Measurements from ENCODE around the gene MIDN.
"Not testable (repeated sequence)": the region's sequence is repeated elsewhere in the genome, so short reads cannot be mapped to it uniquely, and the experiment has no call there.

MIDN gene

DNA sequence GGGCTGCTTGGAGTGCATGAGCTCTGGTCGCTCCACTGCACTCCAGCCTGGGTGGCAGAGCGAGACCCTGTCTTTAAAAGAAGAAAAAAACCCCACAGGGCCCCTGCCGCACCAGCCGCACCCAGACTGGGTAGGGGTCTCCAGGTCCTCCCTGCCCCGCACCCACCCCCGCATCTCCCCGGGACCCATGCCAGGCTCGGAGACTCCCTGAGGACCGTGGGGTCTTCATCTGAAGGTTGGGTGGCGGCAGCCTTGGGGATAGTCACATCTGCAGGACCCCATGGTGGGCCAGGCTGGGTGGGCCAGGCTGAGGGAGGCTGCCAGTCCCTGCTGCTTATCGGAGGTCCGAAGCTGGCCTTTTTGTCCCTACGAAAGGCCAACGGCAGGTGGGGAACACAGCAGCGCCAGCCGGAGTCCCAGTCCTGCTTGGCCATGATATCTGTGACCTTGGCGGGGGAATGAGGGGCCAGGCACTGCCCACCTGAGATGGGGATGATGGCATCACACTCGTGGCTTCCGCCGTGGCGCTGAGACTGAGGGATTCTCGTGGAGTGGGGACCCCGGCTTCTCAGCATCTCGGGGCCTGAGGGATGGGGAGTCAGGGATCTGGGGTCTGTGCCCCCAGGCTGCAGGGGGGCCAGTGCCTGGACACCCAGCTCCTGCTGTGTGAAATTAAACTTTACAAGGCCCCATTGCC is 48.3 kb downstream of the MIDN start:
- DNase-seq: no peak

DNA sequence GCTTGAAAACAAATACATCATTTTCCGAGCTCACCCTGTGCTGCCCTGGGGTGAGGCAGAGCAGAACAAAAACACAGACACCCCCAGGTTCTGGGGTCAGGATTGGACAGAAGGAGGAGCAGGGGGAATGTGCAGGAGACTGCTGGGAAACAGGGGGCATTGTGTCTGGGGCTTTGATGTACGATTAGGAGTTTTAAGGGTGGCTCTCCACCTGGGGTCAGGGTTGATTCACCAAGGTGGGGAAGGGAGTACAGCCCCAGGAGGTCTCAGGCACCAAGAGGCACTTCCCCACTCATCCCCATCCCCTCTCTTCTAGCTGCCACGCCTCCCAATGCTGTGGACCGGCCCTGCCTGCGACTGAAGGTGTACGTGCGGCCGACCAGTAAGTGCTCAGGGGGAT is 49.9 kb downstream of the MIDN start:
- no peak for DNase-seq

DNA sequence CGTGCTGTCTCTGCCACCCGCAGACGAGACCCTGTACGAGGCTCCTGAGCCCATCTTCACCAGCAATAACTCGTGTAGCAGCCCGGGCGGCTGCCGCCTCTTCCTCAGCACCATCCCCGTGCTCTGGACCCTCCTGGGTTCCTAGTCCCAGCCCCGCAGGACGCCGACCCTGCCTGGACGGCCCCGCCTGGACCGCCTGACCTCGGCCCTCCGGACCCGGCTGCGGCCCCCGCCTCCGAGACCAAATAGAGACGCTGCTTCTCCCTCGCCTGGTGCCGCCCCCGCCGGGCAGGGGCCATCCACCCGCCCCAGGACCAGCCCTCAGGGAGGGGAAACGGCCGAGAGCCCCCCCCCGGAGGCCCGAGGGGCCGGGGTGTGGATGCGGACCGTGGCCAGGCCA is 51.4 kb downstream of the MIDN start:
- DNase-seq: no peak

DNA sequence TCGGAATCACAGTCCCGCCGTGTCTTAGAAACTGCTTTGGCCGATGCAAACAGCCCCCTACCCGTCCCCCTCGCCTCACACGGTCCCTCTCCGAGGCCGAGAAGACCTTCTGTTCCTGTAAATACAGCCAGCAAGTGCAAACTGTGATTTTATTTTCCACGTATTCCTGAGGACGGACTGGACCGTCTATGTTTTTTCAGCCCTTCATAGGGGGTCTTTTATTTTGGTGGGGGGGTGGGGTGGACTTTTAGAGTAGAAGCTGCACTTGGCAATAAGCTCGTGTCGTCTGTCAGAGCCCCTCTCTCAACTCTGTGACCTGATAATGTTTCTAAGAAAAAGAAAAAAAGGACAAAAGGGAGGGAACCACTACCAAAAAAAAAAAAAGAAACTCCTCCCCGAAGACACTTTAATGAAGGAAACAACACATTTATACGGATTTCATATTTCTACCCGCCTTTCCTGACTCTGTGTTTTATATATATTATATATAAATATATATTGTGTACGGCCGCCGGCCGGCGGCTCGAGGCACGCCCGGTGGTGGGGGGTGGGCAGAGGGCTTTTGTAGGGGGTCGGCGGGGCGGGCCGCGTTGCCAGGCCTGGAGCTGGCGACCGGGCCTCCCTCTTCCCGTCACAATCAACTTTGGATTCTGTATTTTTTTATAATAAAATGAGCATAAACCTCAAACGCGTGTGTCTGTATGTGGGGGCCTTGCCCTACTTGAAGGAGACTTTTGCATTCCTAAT is 52.5 kb downstream of the MIDN start:
- DNase-seq: no peak

DNA sequence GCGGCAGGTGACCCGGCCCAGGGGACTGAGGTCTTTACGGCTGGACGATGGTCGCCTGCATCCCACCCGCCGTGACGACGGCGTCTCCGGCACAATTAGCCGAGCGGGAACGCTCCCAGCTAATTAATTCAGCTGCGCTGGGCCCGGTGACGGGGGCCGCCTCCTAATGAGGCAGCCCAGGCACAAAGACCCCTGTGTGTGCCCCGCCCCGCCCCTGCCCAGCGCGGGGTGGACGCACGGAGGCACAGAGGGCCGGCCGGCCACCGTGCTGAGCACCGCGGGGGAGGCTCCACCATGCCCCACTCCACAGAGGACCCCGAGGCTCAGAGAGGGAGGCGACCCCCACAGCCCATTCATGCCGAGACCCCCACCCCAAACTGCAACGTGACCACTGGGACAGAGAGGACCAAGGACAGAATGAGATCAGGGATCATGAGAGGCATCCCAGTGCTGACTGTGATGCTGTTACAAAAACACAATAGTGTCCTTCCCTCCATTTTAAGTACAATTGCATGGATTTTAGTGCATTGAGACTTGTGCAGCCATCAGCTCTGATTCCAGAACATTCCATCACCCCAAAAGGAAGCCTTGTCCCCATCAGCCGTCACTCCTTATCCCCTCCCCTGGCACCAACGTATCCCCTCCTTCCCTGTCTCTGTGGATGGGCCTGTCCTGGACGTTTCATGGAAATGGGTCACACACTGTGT is 54.3 kb downstream of the MIDN start:
- no peak for DNase-seq

DNA sequence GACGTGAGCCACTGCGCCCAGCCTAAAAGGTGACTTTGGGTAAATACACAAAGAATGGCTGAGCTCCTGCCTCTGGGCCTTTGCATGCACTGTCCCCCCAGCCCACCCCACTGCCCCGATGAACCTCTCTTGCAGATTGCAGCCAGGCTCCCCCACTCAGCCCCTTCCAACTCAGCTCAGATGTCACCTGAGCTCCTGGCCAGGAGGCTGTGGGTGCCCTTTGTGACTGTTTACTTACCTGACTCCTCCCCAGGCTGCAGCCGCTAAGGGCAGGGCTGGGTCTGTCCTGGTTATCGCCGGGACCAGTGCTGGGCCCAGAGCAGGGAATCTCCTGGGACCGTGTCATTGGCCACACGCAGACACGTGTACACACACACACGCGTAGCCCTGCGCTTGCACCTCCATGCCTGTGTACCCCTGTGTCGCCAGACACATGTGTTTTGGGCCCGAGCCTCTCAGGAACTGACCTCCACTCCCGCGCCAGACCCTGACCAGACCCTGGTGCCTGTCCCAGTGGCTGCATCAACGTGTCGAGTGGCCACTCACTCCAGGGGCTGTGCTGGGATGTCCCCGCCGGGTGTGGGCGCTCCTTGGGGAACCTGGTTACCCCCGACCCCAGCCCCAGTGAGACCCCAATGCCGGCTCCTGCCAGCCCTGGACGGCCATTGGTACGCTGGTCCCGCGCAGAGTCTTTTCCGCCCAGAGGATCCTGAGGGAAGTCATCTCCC is 56.0 kb downstream of the MIDN start:
- DNase-seq: no peak

DNA sequence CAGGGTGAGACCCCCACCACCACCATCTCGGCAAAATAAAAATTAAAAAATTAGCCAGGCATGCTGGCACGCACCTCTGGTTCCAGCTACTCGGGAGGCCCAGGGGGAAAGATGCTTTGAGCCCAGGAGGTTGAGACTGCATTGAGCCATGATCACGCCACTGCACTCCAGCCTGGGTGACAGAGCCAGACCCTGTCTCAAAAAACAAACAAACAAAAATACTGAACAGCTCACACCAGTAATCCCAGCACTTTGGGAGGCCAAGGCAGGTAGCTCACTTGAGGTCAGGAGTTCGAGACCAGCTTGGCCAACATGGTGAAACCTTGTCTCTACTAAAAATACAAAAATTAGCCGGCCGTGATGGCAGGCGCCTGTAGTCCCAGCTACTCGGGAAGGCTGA is 57.0 kb downstream of the MIDN start:
- DNase-seq: not testable (repeated sequence)

DNA sequence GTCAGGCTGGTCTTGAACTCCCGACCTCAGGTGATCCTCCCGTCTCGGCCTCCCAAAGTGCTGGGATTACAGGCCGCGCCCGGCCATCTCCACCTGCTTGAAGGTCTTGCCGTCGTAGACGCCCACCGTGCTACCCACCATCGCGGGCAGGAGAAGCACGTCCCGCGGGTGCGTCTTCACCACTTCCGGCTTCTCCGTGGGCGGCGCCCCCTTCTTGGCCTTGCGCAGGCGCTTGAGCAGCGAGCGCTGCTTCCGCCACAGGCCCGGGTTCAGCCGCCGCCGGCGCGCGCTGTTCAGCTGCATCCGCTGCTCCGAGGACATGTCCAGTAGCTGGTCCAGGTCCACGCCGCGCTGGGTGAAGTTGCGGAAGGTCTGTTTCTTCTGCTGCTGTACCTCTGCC is 58.9 kb downstream of the MIDN start:
- DNase-seq: no peak

DNA sequence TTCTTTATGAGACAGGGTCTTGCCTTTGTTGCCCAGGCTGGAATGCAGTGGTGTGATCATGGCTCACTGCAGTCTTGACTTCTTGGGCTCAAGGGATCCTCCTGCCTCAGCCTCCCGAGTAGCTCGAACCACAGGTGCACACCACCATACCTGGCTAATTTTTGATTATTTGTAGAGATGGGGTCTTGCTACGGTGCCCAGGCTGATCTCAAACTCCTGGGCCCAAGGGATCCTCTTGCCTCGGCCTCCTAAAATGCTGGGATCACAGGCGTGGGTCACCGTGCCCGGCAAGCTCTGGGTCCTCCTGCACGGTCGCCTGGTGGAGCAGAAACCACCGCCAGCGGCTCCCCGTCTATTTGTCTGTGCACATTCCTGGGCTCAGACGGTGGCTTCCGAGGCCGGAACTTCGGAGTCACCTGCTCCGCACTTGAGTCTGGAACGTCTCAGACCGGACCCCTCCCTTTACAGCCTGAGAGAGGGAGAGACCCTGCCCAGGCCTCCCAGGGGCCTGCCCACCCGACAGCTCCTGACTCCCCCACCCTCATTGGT is 59.4 kb downstream of the MIDN start:
- no peak for DNase-seq

DNA sequence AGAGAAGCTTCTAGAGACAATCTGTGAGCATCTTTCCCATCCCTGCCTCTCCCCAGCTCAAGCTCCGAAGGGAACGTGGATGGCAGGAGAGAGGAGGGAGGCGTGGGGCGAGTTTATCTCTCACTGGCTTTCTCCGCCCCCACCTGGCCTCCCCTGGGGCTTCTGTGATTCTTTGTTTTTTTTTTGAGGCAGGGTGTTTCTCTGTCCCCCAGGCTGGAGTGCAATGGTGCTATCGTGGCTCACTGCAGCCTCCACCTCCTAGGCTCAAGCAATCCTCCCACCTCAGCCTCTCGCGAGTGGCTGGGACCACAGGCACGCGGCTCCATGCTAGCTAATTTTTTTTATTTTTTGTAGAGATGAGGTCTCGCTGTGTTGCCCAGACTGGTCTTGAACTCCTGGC is 60.3 kb downstream of the MIDN start:
- DNase-seq: no peak
